Left lung (tissue), 14 donors: ENCODE data around the gene HPX. TPM values are rescaled to one million over a fixed set of nuclear protein-coding genes. Genes with fewer than 3 reads are reported as not detected.

Experiments used
- ATAC-seq: fragments of 200-7000 bp; cut with Tn5 transposase; one replicate; pipeline ENCODE4 v1.9.1; 2020; ENCODE audit warnings: moderate library complexity
- DNase-seq, 4 donors: peaks; one replicate each; pipeline ENCODE4 v3.0.0-alpha.2; 2013 to 2020
- H3K27ac ChIP-seq, 2 donors: fragments of 200-600 bp; sonication (generic) in 1 of 2; one replicate each; pipeline versions ENCODE4 v1.5.0 to v1.8.0; 2020 to 2021
- H3K27me3 ChIP-seq, 2 donors: fragments of 200-600 bp; sonication (generic) in 1 of 2; one replicate each; pipeline versions ENCODE4 v1.5.0 to v1.8.0; 2020 to 2021
- H3K36me3 ChIP-seq, 2 donors: fragments of 200-600 bp; sonication (generic) in 1 of 2; one replicate each; pipeline versions ENCODE4 v1.5.0 to v1.8.0; 2020 to 2021
- H3K4me1 ChIP-seq, 2 donors: fragments of 200-600 bp; one replicate each; pipeline ENCODE4 v1.8.0; 2021
- H3K4me3 ChIP-seq, 2 donors: fragments of 200-600 bp; sonication (generic) in 1 of 2; one replicate each; pipeline versions ENCODE4 v1.5.0 to v1.8.0; 2020 to 2021; ENCODE audit warnings: mild to moderate bottlenecking in 1 of 2
- H3K9me3 ChIP-seq, 2 donors: fragments of 200-600 bp; sonication (generic) in 1 of 2; one replicate each; pipeline versions ENCODE4 v1.5.0 to v1.8.0; 2020 to 2021
- intact Hi-C, 2 donors: fragments of 100-400 bp; cut with DNase I; formaldehyde crosslinking; loops; one replicate each; pipeline versions ENCODE4 v1.11.2 to v1.14.2; 2022
- long read RNA-seq, 12 donors: library from polyadenylated mRNA in 2 of 12; unstranded in 2 of 12; transcript quantifications; one replicate each; pipeline ENCODE4 v2.0.0 and lab custom pipeline, GENCODE V29; 2019 to 2026
- polyA plus RNA-seq, 6 donors: library from polyadenylated mRNA; unstranded; fragments of 120-200 nt; gene quantifications; one replicate each; pipeline ENCODE4 v1.2.1, GENCODE V29; 2013; ENCODE audit not compliant: insufficient read length in 6 of 6
- total RNA-seq, 2 donors: library from RNA; stranded (reverse); fragmentation: NEBNext Ultra II Directional; extraction: Animal tissue kit (Norgen Biotek cat#: 25700); gene quantifications; one replicate each; pipeline ENCODE4 v1.2.1, GENCODE V29; 2021
- TF ChIP-seq, protein P1 (sequence below), 2 donors: fragments of 200-600 bp; sonication (generic) in 1 of 2; IDR thresholded peaks; one replicate each; pipeline versions ENCODE4 v1.5.0 to v1.8.0; 2021; ENCODE audit warnings: antibody characterized with exemption in 2 of 2
- donor health status: DM: no; HTN: yes; CAD: no.
- donor health status: DM: no; HTN: no; CAD: no.

The HPX gene, protein sequence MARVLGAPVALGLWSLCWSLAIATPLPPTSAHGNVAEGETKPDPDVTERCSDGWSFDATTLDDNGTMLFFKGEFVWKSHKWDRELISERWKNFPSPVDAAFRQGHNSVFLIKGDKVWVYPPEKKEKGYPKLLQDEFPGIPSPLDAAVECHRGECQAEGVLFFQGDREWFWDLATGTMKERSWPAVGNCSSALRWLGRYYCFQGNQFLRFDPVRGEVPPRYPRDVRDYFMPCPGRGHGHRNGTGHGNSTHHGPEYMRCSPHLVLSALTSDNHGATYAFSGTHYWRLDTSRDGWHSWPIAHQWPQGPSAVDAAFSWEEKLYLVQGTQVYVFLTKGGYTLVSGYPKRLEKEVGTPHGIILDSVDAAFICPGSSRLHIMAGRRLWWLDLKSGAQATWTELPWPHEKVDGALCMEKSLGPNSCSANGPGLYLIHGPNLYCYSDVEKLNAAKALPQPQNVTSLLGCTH
- total RNA-seq (under 1 TPM; 0.86 to 0.90 TPM), polyA plus RNA-seq (10 to 100 TPM in 2 of 6 donors, 1 to 10 TPM in 4; 5.8 to 11.4 (median 7.4) TPM)
- long read RNA-seq, donor 1, partial matches to known transcripts, result 0 of 1 reads
- long read RNA-seq, donor 1, other reads (novel, unspliced or antisense), result 0 of 1 reads
- long read RNA-seq, donor 2, partial matches to known transcripts, result 0 of 1 reads
- long read RNA-seq, donor 2, other reads (novel, unspliced or antisense), result 0 of 1 reads
- long read RNA-seq, donor 3, result 0 reads
- long read RNA-seq, donor 4, result 0 reads
- long read RNA-seq, donor 5, result 0 reads
- long read RNA-seq, donor 6, result 0 reads
- long read RNA-seq, donor 7, result 0 reads
- long read RNA-seq, donor 8, partial matches to known transcripts, result 0 of 2 reads
- long read RNA-seq, donor 8, other reads (novel, unspliced or antisense), result 0 of 2 reads
- long read RNA-seq, donor 9, result 0 reads
- long read RNA-seq, donor 10, partial matches to known transcripts, result 0 of 2 reads
- long read RNA-seq, donor 10, other reads (novel, unspliced or antisense), result 0 of 2 reads
- long read RNA-seq, donor 11, result 0 reads
- long read RNA-seq, donor 12, result 0 reads

DNA sequence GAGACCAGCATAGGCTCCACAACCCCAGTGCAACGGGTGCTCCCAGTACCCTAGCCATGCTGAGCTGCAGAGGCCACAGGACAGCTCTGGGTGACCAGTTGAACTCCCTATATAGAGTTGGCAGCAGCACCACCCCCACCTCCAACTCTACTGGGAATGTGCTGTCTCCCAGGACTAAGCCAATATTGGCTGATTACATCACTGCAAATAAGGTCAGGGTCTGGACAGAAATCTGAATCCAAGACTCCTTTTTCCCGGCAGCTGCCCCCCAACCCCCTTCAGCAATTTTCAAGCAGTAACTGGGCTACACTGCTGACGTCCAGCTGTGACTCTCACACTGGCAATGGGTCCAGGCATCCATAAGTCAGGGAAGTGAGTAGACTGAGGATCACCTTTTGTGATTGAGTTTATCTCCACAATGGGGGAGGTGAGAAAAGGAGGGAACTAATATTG lies at the start of gene HPX:
TSS of gene HPX (minus strand) at position 82 of the 453 bp plus-strand sequence. CDS start at position 58, 24 bp downstream.
- no peak within 1 kb of the TSS for H3K27ac ChIP-seq
- no peak for ATAC-seq
- intact Hi-C loops, result loop anchor here in 1 of 2 donors (5.0 kb wide), 1 partner anchor 59 kb away; no protein-coding TSS in a partner anchor

DNA sequence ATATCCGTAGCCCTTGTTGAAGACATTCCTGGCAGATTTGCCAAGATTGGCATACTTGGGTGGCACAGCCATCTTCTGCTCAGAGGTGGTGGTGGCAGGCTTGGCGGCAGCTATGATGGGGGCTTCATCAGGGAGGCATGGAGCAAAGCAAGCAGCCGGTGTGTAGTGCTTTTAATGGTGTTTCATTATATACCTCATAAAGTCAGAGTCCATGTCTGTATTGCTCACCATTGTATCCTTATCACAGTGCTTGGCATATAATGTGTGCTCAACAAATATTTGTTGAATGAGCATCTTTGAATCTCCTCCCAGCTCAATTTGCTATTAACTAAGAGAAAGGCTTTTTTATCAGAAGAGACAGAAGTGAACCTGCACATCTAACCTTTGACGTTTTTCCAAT lies 48.5 kb upstream of the HPX start:
- Histone ChIP-seq H3K4me3 (no peak overlapping the region), H3K9me3 (no peaks in the 10 kb centered on the region), H3K27me3 (no peaks in the 10 kb centered on the region), H3K4me1 (no peaks in the 10 kb centered on the region), H3K27ac (no peak overlapping the region), H3K36me3 (peaks cover 0 to 82% of the 10 kb centered on the region in 2 donors)
- ATAC-seq, result no peak
- DNase-seq, result no peak
- TF ChIP-seq, protein P1, sequence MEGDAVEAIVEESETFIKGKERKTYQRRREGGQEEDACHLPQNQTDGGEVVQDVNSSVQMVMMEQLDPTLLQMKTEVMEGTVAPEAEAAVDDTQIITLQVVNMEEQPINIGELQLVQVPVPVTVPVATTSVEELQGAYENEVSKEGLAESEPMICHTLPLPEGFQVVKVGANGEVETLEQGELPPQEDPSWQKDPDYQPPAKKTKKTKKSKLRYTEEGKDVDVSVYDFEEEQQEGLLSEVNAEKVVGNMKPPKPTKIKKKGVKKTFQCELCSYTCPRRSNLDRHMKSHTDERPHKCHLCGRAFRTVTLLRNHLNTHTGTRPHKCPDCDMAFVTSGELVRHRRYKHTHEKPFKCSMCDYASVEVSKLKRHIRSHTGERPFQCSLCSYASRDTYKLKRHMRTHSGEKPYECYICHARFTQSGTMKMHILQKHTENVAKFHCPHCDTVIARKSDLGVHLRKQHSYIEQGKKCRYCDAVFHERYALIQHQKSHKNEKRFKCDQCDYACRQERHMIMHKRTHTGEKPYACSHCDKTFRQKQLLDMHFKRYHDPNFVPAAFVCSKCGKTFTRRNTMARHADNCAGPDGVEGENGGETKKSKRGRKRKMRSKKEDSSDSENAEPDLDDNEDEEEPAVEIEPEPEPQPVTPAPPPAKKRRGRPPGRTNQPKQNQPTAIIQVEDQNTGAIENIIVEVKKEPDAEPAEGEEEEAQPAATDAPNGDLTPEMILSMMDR (IDR thresholded peaks at IDR 0.05), result no peak
- intact Hi-C loops, result no loop called here

More for the DNA sequence above, at the start of gene HPX:
- H3K4me1 ChIP-seq, result no peaks in the 10 kb centered on the region
- TF ChIP-seq, protein P1 (IDR thresholded peaks at IDR 0.05), result no peak
- no peaks in the 10 kb centered on the region for H3K9me3 ChIP-seq
- no peaks in the 10 kb centered on the region for H3K27me3 ChIP-seq
- no peak for DNase-seq
- H3K4me3 ChIP-seq, result no peak within 1 kb of the TSS
- H3K36me3 ChIP-seq, result no peaks in the 10 kb centered on the region

DNA sequence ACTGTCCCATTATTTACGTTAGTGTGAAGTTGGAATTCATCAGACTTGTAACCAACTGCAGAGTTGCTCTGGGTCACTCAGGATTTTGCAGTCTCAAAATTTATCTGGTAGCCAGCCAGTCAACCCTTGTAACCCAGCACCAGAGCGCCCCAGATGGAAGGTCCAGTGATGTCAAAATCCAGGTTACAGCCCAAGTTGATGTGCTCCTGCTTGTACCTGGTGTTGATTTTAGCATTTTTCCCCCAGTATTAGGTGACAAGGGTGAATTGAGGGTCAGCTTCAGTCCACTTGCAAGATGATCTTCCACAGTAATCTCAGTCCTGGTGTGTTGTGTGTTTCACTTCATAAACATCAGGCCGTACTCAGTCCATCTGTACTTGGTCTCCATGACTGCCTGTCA lies 48.0 kb upstream of the HPX start:
- TF ChIP-seq, protein P1 (IDR thresholded peaks at IDR 0.05), result no peak
- intact Hi-C loops, result no loop called here
- Histone ChIP-seq H3K4me3 (no peak overlapping the region), H3K27ac (no peak overlapping the region), H3K27me3 (no peaks in the 10 kb centered on the region), H3K9me3 (no peaks in the 10 kb centered on the region), H3K36me3 (peaks cover 0 to 83% of the 10 kb centered on the region in 2 donors), H3K4me1 (peaks cover 0 to 2% of the 10 kb centered on the region in 2 donors)
- DNase-seq (no peak), ATAC-seq (no peak)

DNA sequence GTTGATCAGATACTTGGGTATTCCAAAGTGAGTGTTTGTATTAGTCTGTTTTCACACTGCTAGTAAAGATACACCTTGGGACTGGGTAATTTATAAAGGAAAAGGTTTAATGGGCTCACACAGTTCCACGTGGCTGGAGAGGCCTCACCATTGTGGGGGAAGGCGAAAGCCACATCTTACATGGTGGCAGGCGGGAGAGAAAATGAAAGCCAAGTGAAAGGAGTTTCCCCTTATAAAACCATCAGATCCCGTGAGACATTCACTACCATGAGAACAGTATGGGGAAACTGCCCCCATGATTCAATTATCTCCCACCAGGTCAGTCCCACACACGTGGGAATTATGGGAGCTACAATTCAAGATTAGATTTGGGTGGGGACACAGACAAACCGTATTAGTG lies 47.6 kb upstream of the HPX start:
- H3K9me3 ChIP-seq, result no peaks in the 10 kb centered on the region
- H3K4me1 ChIP-seq, result peaks cover 0 to 6% of the 10 kb centered on the region in 2 donors
- no peak overlapping the region for H3K27ac ChIP-seq
- no peak overlapping the region for H3K4me3 ChIP-seq
- ATAC-seq (no peak), DNase-seq (no peak)
- intact Hi-C loops, result no loop called here
- H3K36me3 ChIP-seq, result peaks cover 0 to 83% of the 10 kb centered on the region in 2 donors
- TF ChIP-seq, protein P1 (IDR thresholded peaks at IDR 0.05), result no peak
- H3K27me3 ChIP-seq, result no peaks in the 10 kb centered on the region
